MM.1S (cell line): Measurements from ENCODE around the gene MAPKAP1.

Source experiments
- DNase-seq: peaks from one replicate; pipeline ENCODE4 v3.0.0-alpha.2; 2015
- H2AFZ ChIP-seq: fragments of 300-600 bp; sonication (generic); 2 replicates; pipeline ENCODE4 v1.6.0; 2016; ENCODE audit warnings: antibody characterized with exemption, low read length
- H3F3A ChIP-seq: fragments of 300-600 bp; sonication (generic); 2 replicates; pipeline ENCODE4 v1.6.1; 2016; ENCODE audit warnings: mild to moderate bottlenecking, antibody characterized with exemption, low read length, moderate library complexity, mixed read lengths; ENCODE audit not compliant: insufficient read depth
- H3K27ac ChIP-seq: fragments of 300-600 bp; sonication (generic); 2 replicates; pipeline ENCODE4 v1.5.1; 2016; ENCODE audit warnings: mild to moderate bottlenecking, low read length
- H3K27me3 ChIP-seq: fragments of 300-600 bp; sonication (generic); replicated peaks from 2 replicates; pipeline ENCODE4 v1.6.0; 2016; ENCODE audit warnings: low read length; ENCODE audit not compliant: insufficient read depth
- H3K36me3 ChIP-seq: fragments of 300-600 bp; sonication (generic); replicated peaks from 2 replicates; pipeline ENCODE4 v1.6.1; 2016; ENCODE audit warnings: mild to moderate bottlenecking, low read length, mixed read lengths; ENCODE audit not compliant: insufficient read depth
- H3K4me1 ChIP-seq: fragments of 300-600 bp; sonication (generic); 2 replicates; pipeline ENCODE4 v1.6.1; 2016; ENCODE audit warnings: low read length, mixed read lengths
- H3K4me2 ChIP-seq: fragments of 300-600 bp; sonication (generic); 2 replicates; pipeline ENCODE4 v1.6.0; 2016; ENCODE audit warnings: low read depth, low read length
- H3K4me3 ChIP-seq: fragments of 300-600 bp; sonication (generic); 2 replicates; pipeline ENCODE4 v1.5.1; 2016; ENCODE audit warnings: low read length, mixed read lengths
- H3K79me2 ChIP-seq: fragments of 300-600 bp; sonication (generic); 2 replicates; pipeline ENCODE4 v1.6.1; 2016; ENCODE audit warnings: mixed run types, low read length, mixed read lengths
- H3K9ac ChIP-seq: fragments of 300-600 bp; sonication (generic); 2 replicates; pipeline ENCODE4 v1.6.1; 2016; ENCODE audit warnings: low read length, mixed read lengths
- H3K9me2 ChIP-seq: fragments of 300-600 bp; sonication (generic); replicated peaks from 2 replicates; pipeline ENCODE4 v1.6.1; 2016; ENCODE audit warnings: mild to moderate bottlenecking, low read length, mixed read lengths; ENCODE audit not compliant: insufficient read depth
- H3K9me3 ChIP-seq: fragments of 300-600 bp; sonication (generic); replicated peaks from 2 replicates; pipeline ENCODE4 v1.6.1; 2016; ENCODE audit warnings: mild to moderate bottlenecking, low read length, mixed read lengths; ENCODE audit not compliant: insufficient read depth
- H4K20me1 ChIP-seq: fragments of 300-600 bp; sonication (generic); 2 replicates; pipeline ENCODE4 v1.6.1; 2016; ENCODE audit warnings: mild to moderate bottlenecking, low read length, moderate library complexity, mixed read lengths; ENCODE audit not compliant: insufficient read depth
- CTCF ChIP-seq: fragments of 300-600 bp; sonication (generic); IDR thresholded peaks from 2 replicates; pipeline ENCODE4 v1.5.1; 2016; ENCODE audit warnings: antibody characterized with exemption, low read length, mixed read lengths
- EZH2 ChIP-seq: fragments of 300-600 bp; sonication (generic); optimal IDR thresholded peaks from 2 replicates; pipeline ENCODE3; 2017; ENCODE audit warnings: low read depth, mild to moderate bottlenecking, antibody characterized with exemption, low read length, mixed read lengths
- EZH2phosphoT487 ChIP-seq: fragments of 300-600 bp; sonication (generic); IDR thresholded peaks from 2 replicates; pipeline ENCODE4 v1.6.1; 2018; ENCODE audit warnings: antibody characterized with exemption, low read length

The MAPKAP1 gene

GRCh38 chr9:125427556-125427955, 279.5 kb downstream of the MAPKAP1 start:
- H3K79me2 ChIP-seq = no peaks in the 10 kb centered on the region
- DNase-seq = no peak
- H3K4me1 ChIP-seq = no peaks in the 10 kb centered on the region
- no peak overlapping the region for H3K27ac ChIP-seq
- no peaks in the 10 kb centered on the region for H3K36me3 ChIP-seq
- H2AFZ ChIP-seq = no peak overlapping the region
- no peak overlapping the region for H3K4me3 ChIP-seq
- H3F3A ChIP-seq = no peaks in the 10 kb centered on the region
- H3K27me3 ChIP-seq = no peaks in the 10 kb centered on the region
- no peak overlapping the region for H3K4me2 ChIP-seq
- no peaks in the 10 kb centered on the region for H3K9me2 ChIP-seq
- TF ChIP-seq CTCF (no peak), EZH2phosphoT487 (no peak), EZH2 (no peak)
- no peaks in the 10 kb centered on the region for H3K9me3 ChIP-seq
- no peaks in the 10 kb centered on the region for H4K20me1 ChIP-seq
- H3K9ac ChIP-seq = no peak overlapping the region

GRCh38 chr9:125426926-125427325, 280.1 kb downstream of the MAPKAP1 start:
- H3K9me3 ChIP-seq = no peaks in the 10 kb centered on the region
- H3K27me3 ChIP-seq = no peaks in the 10 kb centered on the region
- no peaks in the 10 kb centered on the region for H3F3A ChIP-seq
- no peak for TF ChIP-seq EZH2
- H3K79me2 ChIP-seq = no peaks in the 10 kb centered on the region
- H3K27ac ChIP-seq = no peak overlapping the region
- H3K4me1 ChIP-seq = no peaks in the 10 kb centered on the region
- H3K9me2 ChIP-seq = no peaks in the 10 kb centered on the region
- no peaks in the 10 kb centered on the region for H4K20me1 ChIP-seq
- H3K36me3 ChIP-seq = no peaks in the 10 kb centered on the region
- no peak for DNase-seq
- no peak overlapping the region for H3K9ac ChIP-seq
- no peak overlapping the region for H2AFZ ChIP-seq
- H3K4me2 ChIP-seq = no peak overlapping the region
- no peak overlapping the region for H3K4me3 ChIP-seq

GRCh38 chr9:125425901-125426515, 281.0 kb downstream of the MAPKAP1 start:
- Histone ChIP-seq H3K9ac (no peak overlapping the region), H3K27me3 (no peaks in the 10 kb centered on the region), H3F3A (no peaks in the 10 kb centered on the region), H3K4me1 (no peaks in the 10 kb centered on the region), H3K36me3 (no peaks in the 10 kb centered on the region), H2AFZ (peak overlapping the region; percentile 68), H3K4me3 (no peak overlapping the region), H3K9me3 (no peaks in the 10 kb centered on the region), H3K79me2 (no peaks in the 10 kb centered on the region), H3K4me2 (no peak overlapping the region), H3K9me2 (no peaks in the 10 kb centered on the region), H4K20me1 (no peaks in the 10 kb centered on the region), H3K27ac (no peak overlapping the region)
- no peak for DNase-seq
- TF ChIP-seq EZH2phosphoT487 (no peak), EZH2 (no peak), CTCF (no peak)

- Histone ChIP-seq H3K79me2 (no peaks in the 10 kb centered on the region), H3K36me3 (no peaks in the 10 kb centered on the region), H3F3A (no peaks in the 10 kb centered on the region), H3K4me2 (no peak overlapping the region), H3K9ac (no peak overlapping the region), H3K4me1 (no peaks in the 10 kb centered on the region), H3K27ac (no peak overlapping the region), H2AFZ (peak overlapping the region; percentile 68), H3K9me3 (no peaks in the 10 kb centered on the region), H3K4me3 (no peak overlapping the region), H3K9me2 (no peaks in the 10 kb centered on the region), H3K27me3 (no peaks in the 10 kb centered on the region), H4K20me1 (no peaks in the 10 kb centered on the region)
- TF ChIP-seq CTCF (no peak), EZH2phosphoT487 (no peak), EZH2 (no peak)
- DNase-seq = no peak
Observed at GRCh38 chr9:125425170-125425897, 281.7 kb downstream of the MAPKAP1 start.
